Measurements from ENCODE around the gene SH3RF3. TPM values are rescaled to one million over a fixed set of nuclear protein-coding genes. Genes with fewer than 3 reads are reported as not detected.

Gene SH3RF3
- total RNA-seq, 1 experiment from 2014 or later, result 0.34 TPM

GRCh38 chr2:109392816-109393661 is 264.0 kb downstream of the SH3RF3 start:
- Histone ChIP-seq H3K36me3 (ENCODE audit: insufficient read depth, low read length) (no peaks in the 10 kb centered on the region), H3K9me3 (ENCODE audit: low read length) (no peaks in the 10 kb centered on the region), H2AFZ (ENCODE audit: low read length) (no peak overlapping the region), H3K27ac (ENCODE audit: low read length) (no peak overlapping the region), H4K20me1 (ENCODE audit: insufficient read depth, low read depth, low read length) (no peaks in the 10 kb centered on the region), H3K27me3 (ENCODE audit: low read length) (no peaks in the 10 kb centered on the region), H3K4me1 (ENCODE audit: low read length) (peaks cover 2% of the 10 kb centered on the region; the same call in 1 of the 2 replicates), H3K79me2 (ENCODE audit: low read length) (no peaks in the 10 kb centered on the region), H3K9me2 (replicated peaks; ENCODE audit: insufficient read depth, low read length) (no peaks in the 10 kb centered on the region), H3K9ac (ENCODE audit: low read length) (no peak overlapping the region), H3K4me3 (ENCODE audit: low read length) (no peak overlapping the region), H3K4me2 (ENCODE audit: low read depth, low read length, poor library complexity, severe bottlenecking) (no peak overlapping the region)
- DNase-seq, result no peak

- Histone ChIP-seq H3K4me1 (ENCODE audit: low read length) (peaks cover 2% of the 10 kb centered on the region; the same call in 1 of the 2 replicates), H2AFZ (ENCODE audit: low read length) (no peak overlapping the region), H3K4me2 (ENCODE audit: low read depth, low read length, poor library complexity, severe bottlenecking) (no peak overlapping the region), H3K27me3 (ENCODE audit: low read length) (no peaks in the 10 kb centered on the region), H3K9ac (ENCODE audit: low read length) (no peak overlapping the region), H3K9me3 (ENCODE audit: low read length) (no peaks in the 10 kb centered on the region), H3K4me3 (ENCODE audit: low read length) (no peak overlapping the region), H3K27ac (ENCODE audit: low read length) (no peak overlapping the region), H3K36me3 (ENCODE audit: insufficient read depth, low read length) (no peaks in the 10 kb centered on the region), H4K20me1 (ENCODE audit: insufficient read depth, low read depth, low read length) (no peaks in the 10 kb centered on the region), H3K9me2 (replicated peaks; ENCODE audit: insufficient read depth, low read length) (no peaks in the 10 kb centered on the region), H3K79me2 (ENCODE audit: low read length) (no peaks in the 10 kb centered on the region)
- no peak for DNase-seq
Measured at GRCh38 chr2:109393662-109393972, 264.6 kb downstream of the SH3RF3 start.

GRCh38 chr2:109395494-109396201 is 266.6 kb downstream of the SH3RF3 start:
- Histone ChIP-seq H3K36me3 (ENCODE audit: insufficient read depth, low read length) (no peaks in the 10 kb centered on the region), H3K4me2 (ENCODE audit: low read depth, low read length, poor library complexity, severe bottlenecking) (no peak overlapping the region), H4K20me1 (ENCODE audit: insufficient read depth, low read depth, low read length) (no peaks in the 10 kb centered on the region), H3K4me1 (ENCODE audit: low read length) (peaks cover 2% of the 10 kb centered on the region; the same call in 1 of the 2 replicates), H3K9me3 (ENCODE audit: low read length) (no peaks in the 10 kb centered on the region), H3K9me2 (replicated peaks; ENCODE audit: insufficient read depth, low read length) (no peaks in the 10 kb centered on the region), H3K4me3 (ENCODE audit: low read length) (no peak overlapping the region), H3K9ac (ENCODE audit: low read length) (no peak overlapping the region), H2AFZ (ENCODE audit: low read length) (no peak overlapping the region), H3K27ac (ENCODE audit: low read length) (no peak overlapping the region), H3K27me3 (ENCODE audit: low read length) (no peaks in the 10 kb centered on the region), H3K79me2 (ENCODE audit: low read length) (no peaks in the 10 kb centered on the region)
- no peak for DNase-seq

- no peak for DNase-seq
- H3K4me2 ChIP-seq (ENCODE audit: low read depth, low read length, poor library complexity, severe bottlenecking), result no peak overlapping the region
- H3K9me3 ChIP-seq (ENCODE audit: low read length), result no peaks in the 10 kb centered on the region
- no peak overlapping the region for H2AFZ ChIP-seq (ENCODE audit: low read length)
- H3K79me2 ChIP-seq (ENCODE audit: low read length), result no peaks in the 10 kb centered on the region
- H3K9ac ChIP-seq (ENCODE audit: low read length), result no peak overlapping the region
- H4K20me1 ChIP-seq (ENCODE audit: insufficient read depth, low read depth, low read length), result no peaks in the 10 kb centered on the region
- no peak overlapping the region for H3K4me3 ChIP-seq (ENCODE audit: low read length)
- H3K9me2 ChIP-seq (replicated peaks; ENCODE audit: insufficient read depth, low read length), result no peaks in the 10 kb centered on the region
- H3K27me3 ChIP-seq (ENCODE audit: low read length), result no peaks in the 10 kb centered on the region
- no peaks in the 10 kb centered on the region for H3K36me3 ChIP-seq (ENCODE audit: insufficient read depth, low read length)
- H3K27ac ChIP-seq (ENCODE audit: low read length), result no peak overlapping the region
- H3K4me1 ChIP-seq (ENCODE audit: low read length), result peaks cover under 1% of the 10 kb centered on the region; the same call in 1 of the 2 replicates
Measured at GRCh38 chr2:109396202-109397180, 267.5 kb downstream of the SH3RF3 start.

- Histone ChIP-seq H3K4me2 (ENCODE audit: low read depth, low read length, poor library complexity, severe bottlenecking) (no peak overlapping the region), H3K4me1 (ENCODE audit: low read length) (no peaks in the 10 kb centered on the region), H3K27ac (ENCODE audit: low read length) (no peak overlapping the region), H3K36me3 (ENCODE audit: insufficient read depth, low read length) (no peaks in the 10 kb centered on the region), H3K9ac (ENCODE audit: low read length) (no peak overlapping the region), H4K20me1 (ENCODE audit: insufficient read depth, low read depth, low read length) (no peaks in the 10 kb centered on the region), H3K4me3 (ENCODE audit: low read length) (no peak overlapping the region), H3K9me3 (ENCODE audit: low read length) (no peaks in the 10 kb centered on the region), H2AFZ (ENCODE audit: low read length) (no peak overlapping the region), H3K79me2 (ENCODE audit: low read length) (no peaks in the 10 kb centered on the region), H3K9me2 (replicated peaks; ENCODE audit: insufficient read depth, low read length) (no peaks in the 10 kb centered on the region), H3K27me3 (ENCODE audit: low read length) (no peaks in the 10 kb centered on the region)
- DNase-seq, result no peak
Measured at GRCh38 chr2:109397893-109398292, 268.9 kb downstream of the SH3RF3 start.

GRCh38 chr2:109398366-109399015 is 269.5 kb downstream of the SH3RF3 start:
- Histone ChIP-seq H3K9me3 (ENCODE audit: low read length) (no peaks in the 10 kb centered on the region), H3K9me2 (replicated peaks; ENCODE audit: insufficient read depth, low read length) (no peaks in the 10 kb centered on the region), H3K27me3 (ENCODE audit: low read length) (no peaks in the 10 kb centered on the region), H3K4me3 (ENCODE audit: low read length) (no peak overlapping the region), H3K27ac (ENCODE audit: low read length) (no peak overlapping the region), H2AFZ (ENCODE audit: low read length) (no peak overlapping the region), H3K79me2 (ENCODE audit: low read length) (no peaks in the 10 kb centered on the region), H3K9ac (ENCODE audit: low read length) (no peak overlapping the region), H3K4me2 (ENCODE audit: low read depth, low read length, poor library complexity, severe bottlenecking) (no peak overlapping the region), H4K20me1 (ENCODE audit: insufficient read depth, low read depth, low read length) (no peaks in the 10 kb centered on the region), H3K36me3 (ENCODE audit: insufficient read depth, low read length) (no peaks in the 10 kb centered on the region), H3K4me1 (ENCODE audit: low read length) (no peaks in the 10 kb centered on the region)
- no peak for DNase-seq

- H4K20me1 ChIP-seq (ENCODE audit: insufficient read depth, low read depth, low read length), result no peaks in the 10 kb centered on the region
- no peak overlapping the region for H3K9ac ChIP-seq (ENCODE audit: low read length)
- no peak for DNase-seq
- no peaks in the 10 kb centered on the region for H3K79me2 ChIP-seq (ENCODE audit: low read length)
- H3K9me2 ChIP-seq (replicated peaks; ENCODE audit: insufficient read depth, low read length), result no peaks in the 10 kb centered on the region
- no peak overlapping the region for H3K27ac ChIP-seq (ENCODE audit: low read length)
- H3K9me3 ChIP-seq (ENCODE audit: low read length), result no peaks in the 10 kb centered on the region
- H3K4me2 ChIP-seq (ENCODE audit: low read depth, low read length, poor library complexity, severe bottlenecking), result no peak overlapping the region
- H3K4me3 ChIP-seq (ENCODE audit: low read length), result no peak overlapping the region
- H3K4me1 ChIP-seq (ENCODE audit: low read length), result no peaks in the 10 kb centered on the region
- no peaks in the 10 kb centered on the region for H3K27me3 ChIP-seq (ENCODE audit: low read length)
- no peaks in the 10 kb centered on the region for H3K36me3 ChIP-seq (ENCODE audit: insufficient read depth, low read length)
- no peak overlapping the region for H2AFZ ChIP-seq (ENCODE audit: low read length)
Measured at GRCh38 chr2:109399066-109399465, 270.1 kb downstream of the SH3RF3 start.
